Fibroblast of the conjunctiva (primary cell): ENCODE data around the gene GOLGA8J.
"Not testable (repeated sequence)": the region's sequence is repeated elsewhere in the genome, so short reads cannot be mapped to it uniquely, and the experiment has no call there.

ENCODE experiments used
- DNase-seq: peaks from one replicate; pipeline ENCODE4 v3.0.0-alpha.2; 2010; ENCODE audit warnings: low read depth

The GOLGA8J gene

GRCh38 chr15:30080816-30081215, 1.9 kb upstream of the GOLGA8J start:
- not testable (repeated sequence) for DNase-seq

- not testable (repeated sequence) for DNase-seq
Measured at GRCh38 chr15:30097827-30098226, 15.1 kb downstream of the GOLGA8J start.

DNA sequence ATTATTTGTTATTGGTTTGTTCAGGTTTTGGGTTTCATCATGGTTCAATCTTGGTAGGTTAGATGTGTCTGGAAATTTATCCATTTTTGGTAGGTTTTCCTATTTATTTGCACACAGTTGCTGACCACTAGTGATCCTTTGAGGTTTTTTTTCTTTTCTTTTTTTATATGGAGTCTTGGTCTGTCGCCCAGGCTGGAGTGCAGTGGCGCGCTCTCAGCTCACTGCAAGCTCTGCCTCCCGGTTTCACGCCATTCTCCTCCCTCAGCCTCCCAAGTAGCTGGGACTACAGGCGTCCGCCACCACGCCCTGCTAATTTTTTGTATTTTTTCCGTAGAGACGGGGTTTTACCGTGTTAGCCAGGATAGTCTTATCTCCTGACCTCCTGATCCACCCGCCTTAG, 20.1 kb downstream of the GOLGA8J start:
- DNase-seq: not testable (repeated sequence)

DNA sequence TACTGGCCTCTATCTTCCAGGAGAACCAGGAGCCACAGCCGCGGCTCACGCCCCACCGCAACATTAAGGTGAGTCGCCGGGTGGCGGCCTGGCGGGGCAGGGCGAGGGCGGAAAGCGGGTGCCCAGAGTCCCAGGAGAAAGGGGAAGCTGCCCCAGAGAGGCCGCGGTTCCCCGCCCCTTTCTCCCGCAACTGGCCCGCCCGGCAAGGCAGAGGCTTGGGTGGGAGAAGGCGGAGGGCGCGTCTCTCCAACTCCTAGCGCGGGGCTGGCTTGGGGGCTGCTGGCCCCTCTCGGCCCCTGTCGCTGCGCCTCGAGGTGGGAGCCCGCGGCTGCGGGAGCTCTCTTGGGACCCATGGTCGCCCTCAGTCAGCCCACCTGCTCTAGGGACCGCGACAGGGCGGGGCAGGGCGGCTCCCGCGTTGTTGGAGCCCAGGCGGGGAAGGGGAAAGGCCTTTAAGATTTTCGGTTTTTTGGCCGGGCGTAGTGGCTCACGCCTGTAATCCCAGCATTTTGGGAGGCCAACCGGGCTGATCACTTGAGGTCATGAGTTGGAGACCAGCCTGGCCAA, 21.3 kb downstream of the GOLGA8J start:
- DNase-seq: not testable (repeated sequence)

DNA sequence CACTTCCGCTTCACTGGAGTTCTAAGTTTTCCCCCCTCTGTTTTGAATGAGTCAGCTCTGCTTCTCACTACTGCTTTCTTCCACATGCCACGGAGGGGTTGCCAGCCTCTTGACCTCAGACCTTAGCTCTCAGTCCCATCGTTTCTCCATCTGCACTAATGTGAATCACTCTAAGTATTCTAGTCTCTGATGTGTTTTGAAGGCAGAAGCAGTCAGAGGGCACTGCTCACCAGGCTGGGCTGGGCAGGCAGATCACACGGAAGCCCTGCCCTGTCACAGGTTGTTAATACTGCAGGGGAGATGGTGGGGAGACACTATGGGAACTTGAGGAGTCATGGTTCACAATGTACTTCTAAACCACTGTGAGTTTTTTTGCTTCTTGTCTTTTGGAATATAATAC, 27.8 kb downstream of the GOLGA8J start:
- DNase-seq: not testable (repeated sequence)

- not testable (repeated sequence) for DNase-seq
Measured at GRCh38 chr15:30130066-30130465, 47.3 kb downstream of the GOLGA8J start.

DNA sequence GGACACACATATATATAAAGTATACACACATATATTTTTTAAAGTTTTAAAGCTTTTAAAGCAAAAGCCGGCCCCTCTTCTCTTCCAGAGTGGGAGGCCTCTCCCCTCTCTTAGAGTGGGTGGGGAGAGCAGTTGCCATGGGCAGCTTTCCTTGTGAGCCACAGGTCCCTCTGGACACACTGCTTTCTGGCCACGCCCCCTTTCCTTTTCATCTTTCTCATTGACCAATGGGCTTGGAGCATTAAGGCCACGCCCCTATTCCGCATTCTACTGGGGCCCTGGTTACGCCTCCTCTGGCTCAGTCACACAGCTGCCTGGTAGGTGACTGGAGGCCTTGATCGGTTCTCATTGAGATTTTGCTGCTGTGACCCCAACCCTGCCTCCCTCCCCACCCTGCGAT, 52.0 kb downstream of the GOLGA8J start, which contains the start of gene GOLGA8T:
Gene GOLGA8T (plus strand): TSS at position 301 of the 400 bp plus-strand sequence. CDS start 98 bp downstream, at position 399.
- DNase-seq: not testable (repeated sequence)
